GM23338 (cell line): Measurements from ENCODE around the gene DNAH10. TPM values are rescaled to one million over a fixed set of nuclear protein-coding genes. Genes with fewer than 3 reads are reported as not detected.
A peak's percentile ranks its signal among the peaks of the same experiment; 100 is the strongest.

Experiments used
- ATAC-seq: fragments of 200-7000 bp; cut with Tn5 transposase; 3 replicates; pipeline ENCODE4 v1.9.1; 2020
- DNase-seq: peaks from one replicate; pipeline ENCODE4 v3.0.0-alpha.2; 2015; ENCODE audit warnings: low spot score
- H2AFZ ChIP-seq: fragments of 200-600 bp; sonication (generic); 2 replicates; pipeline ENCODE4 v1.8.0; 2016; ENCODE audit warnings: antibody characterized with exemption, mild to moderate bottlenecking, moderate library complexity
- H3F3A ChIP-seq: fragments of 200-600 bp; sonication (generic); replicated peaks from 2 replicates; pipeline ENCODE4 v1.8.0; 2017; ENCODE audit warnings: antibody characterized with exemption, mixed run types, low read depth
- H3K27ac ChIP-seq: fragments of 200-600 bp; sonication (generic); 2 replicates; pipeline ENCODE4 v1.6.1; 2016; ENCODE audit warnings: low read depth
- H3K27me3 ChIP-seq: fragments of 200-600 bp; sonication (generic); 2 replicates; pipeline ENCODE4 v1.8.0; 2016; ENCODE audit warnings: mild to moderate bottlenecking, mixed run types, moderate library complexity; ENCODE audit not compliant: insufficient read depth
- H3K36me3 ChIP-seq: fragments of 200-600 bp; sonication (generic); 2 replicates; pipeline ENCODE4 v1.8.0; 2016; ENCODE audit warnings: mild to moderate bottlenecking; ENCODE audit not compliant: insufficient read depth
- H3K4me1 ChIP-seq: fragments of 200-600 bp; sonication (generic); 2 replicates; pipeline ENCODE4 v1.8.0; 2016; ENCODE audit warnings: mild to moderate bottlenecking, moderate library complexity; ENCODE audit not compliant: insufficient read depth
- H3K4me2 ChIP-seq: fragments of 200-600 bp; sonication (generic); 2 replicates; pipeline ENCODE4 v1.7.1; 2017; ENCODE audit warnings: mixed run types
- H3K4me3 ChIP-seq: fragments of 200-600 bp; sonication (generic); 2 replicates; pipeline ENCODE4 v1.6.1; 2016; ENCODE audit warnings: mixed run types
- H3K79me2 ChIP-seq: fragments of 200-600 bp; sonication (generic); replicated peaks from 2 replicates; pipeline ENCODE4 v1.8.0; 2017; ENCODE audit warnings: mild to moderate bottlenecking; ENCODE audit not compliant: insufficient read depth
- H3K9me2 ChIP-seq: fragments of 200-600 bp; sonication (generic); 2 replicates; pipeline ENCODE4 v1.8.0; 2017; ENCODE audit not compliant: insufficient read depth
- H4K20me1 ChIP-seq: fragments of 200-600 bp; sonication (generic); replicated peaks from 2 replicates; pipeline ENCODE4 v1.8.0; 2017; ENCODE audit warnings: mild to moderate bottlenecking; ENCODE audit not compliant: insufficient read depth
- H3K27ac Mint-ChIP-seq: 2 replicates; pipeline ENCODE4 v1.8.0; 2020; ENCODE audit warnings: inconsistent platforms, mild to moderate bottlenecking, moderate library complexity, mixed read lengths
- H3K27me3 Mint-ChIP-seq: 3 replicates; pipeline ENCODE4 v1.8.0; 2022; ENCODE audit warnings: low read depth, mild to moderate bottlenecking, moderate library complexity, mixed read lengths, inconsistent platforms; ENCODE audit not compliant: insufficient read depth, poor library complexity
- H3K36me3 Mint-ChIP-seq: 3 replicates; pipeline ENCODE4 v1.8.0; 2021; ENCODE audit warnings: low read depth, mild to moderate bottlenecking, inconsistent platforms, moderate library complexity, mixed read lengths
- H3K4me1 Mint-ChIP-seq: 3 replicates; pipeline ENCODE4 v1.8.0; 2020; ENCODE audit warnings: mild to moderate bottlenecking, inconsistent platforms, mixed read lengths
- H3K4me3 Mint-ChIP-seq: 3 replicates; pipeline ENCODE4 v1.8.0; 2021; ENCODE audit warnings: moderate library complexity, mild to moderate bottlenecking, inconsistent platforms, mixed read lengths
- H3K9me3 Mint-ChIP-seq: 3 replicates; pipeline ENCODE4 v1.8.0; 2020; ENCODE audit warnings: moderate library complexity, mild to moderate bottlenecking, inconsistent platforms, mixed read lengths
- CREB1 ChIP-seq: fragments of 250-450 bp; sonication (Bioruptor Pico); IDR thresholded peaks from 2 replicates; pipeline ENCODE4 v1.5.0; 2020; ENCODE audit warnings: low read depth, mild to moderate bottlenecking, moderate library complexity
- ETS1 ChIP-seq: IDR thresholded peaks from 2 replicates; pipeline ENCODE4 v1.6.1; 2016; ENCODE audit warnings: antibody characterized with exemption
- EZH2phosphoT487 ChIP-seq: fragments of 200-600 bp; sonication (generic); IDR thresholded peaks from one replicate; pipeline ENCODE4 v1.8.1; 2018; ENCODE audit warnings: antibody characterized with exemption; ENCODE audit not compliant: unreplicated experiment
- JUNB ChIP-seq: IDR thresholded peaks from one replicate; pipeline ENCODE4 v1.6.1; 2016; ENCODE audit warnings: antibody characterized with exemption; ENCODE audit not compliant: unreplicated experiment
- NANOG ChIP-seq: IDR thresholded peaks from 2 replicates; pipeline ENCODE4 v1.6.1; 2016; ENCODE audit warnings: antibody characterized with exemption, borderline replicate concordance
- POLR2AphosphoS5 ChIP-seq: IDR thresholded peaks from 2 replicates; pipeline ENCODE4 v1.6.1; 2016; ENCODE audit warnings: antibody characterized with exemption, low read depth
- REST ChIP-seq: IDR thresholded peaks from one replicate; pipeline ENCODE4 v1.6.1; 2018; ENCODE audit warnings: antibody characterized with exemption; ENCODE audit not compliant: unreplicated experiment
- STAT1 ChIP-seq: IDR thresholded peaks from one replicate; pipeline ENCODE4 v1.6.1; 2016; ENCODE audit warnings: antibody characterized with exemption; ENCODE audit not compliant: unreplicated experiment
- ZNF462 ChIP-seq: fragments of 250-450 bp; sonication (Bioruptor Pico); IDR thresholded peaks from 2 replicates; pipeline ENCODE4 v1.5.0; 2020; ENCODE audit warnings: mild to moderate bottlenecking, moderate library complexity
- polyA plus RNA-seq: library from polyadenylated mRNA; unstranded; fragments of >200 nt; fragmentation: Nextera tagmentation; extraction: Ambion mirVana; gene quantifications from 2 replicates; pipeline ENCODE4 v1.2.1, GENCODE V29; 2016
- total RNA-seq: library from RNA; depleted of rRNA; stranded (reverse); fragments of >200 nt; shearing (Covaris generic); gene quantifications from 2 replicates; pipeline ENCODE4 v1.2.3, GENCODE V29; 2014

Gene DNAH10
- total and polyA plus RNA-seq, 2 experiments from 2014 or later, result 0.03 TPM

GRCh38 chr12:123971449-123971769 lies 209.3 kb downstream of the DNAH10 start (continued):
- TF ChIP-seq ZNF462 (CRISPR knock-in tag), result no peak
- TF ChIP-seq JUNB, result no peak
- TF ChIP-seq STAT1, result no peak
- TF ChIP-seq EZH2phosphoT487, result no peak

- H3K27ac ChIP-seq, result no peak overlapping the region
- H3K4me2 ChIP-seq, result peak overlapping the region; percentile 79
- H3F3A ChIP-seq, result peaks cover 16% of the 10 kb centered on the region
- Mint-ChIP-seq H3K27ac (no peak overlapping the region), H3K9me3 (no peaks in the 10 kb centered on the region), H3K27me3 (peaks cover 65% of the 10 kb centered on the region), H3K4me1 (peaks cover 15% of the 10 kb centered on the region), H3K36me3 (peaks cover 27% of the 10 kb centered on the region), H3K4me3 (peak overlapping the region; percentile 68)
- H3K27me3 ChIP-seq, result peaks cover 81% of the 10 kb centered on the region
- no peaks in the 10 kb centered on the region for H3K79me2 ChIP-seq
- no peaks in the 10 kb centered on the region for H3K9me2 ChIP-seq
- peaks cover 14% of the 10 kb centered on the region for H3K4me1 ChIP-seq
- DNase-seq, result peak; percentile 98
- H3K36me3 ChIP-seq, result no peaks in the 10 kb centered on the region
- peak overlapping the region; percentile 54 for H3K4me3 ChIP-seq
- ATAC-seq, result peak; percentile 71
- H2AFZ ChIP-seq, result no peak overlapping the region
- peaks cover 57% of the 10 kb centered on the region for H4K20me1 ChIP-seq
- TF ChIP-seq NANOG (peak; percentile 53; the same call in 1 of the 2 replicates), POLR2AphosphoS5 (peak; percentile 91), EZH2phosphoT487 (no peak), CREB1 (CRISPR knock-in tag) (0 out of 2 replicates have a peak, but pooled peaks have one; percentile 7), STAT1 (no peak), ETS1 (peak; percentile 55; the same call in 1 of the 2 replicates), REST (no peak)
Measured at GRCh38 chr12:123971770-123972456, 209.8 kb downstream of the DNAH10 start.
